ENCODE data around the gene TICAM1.

The TICAM1 gene

GRCh38 chr19:4774136-4774535 lies 57.4 kb downstream of the TICAM1 start:
- TF ChIP-seq, protein P1, sequence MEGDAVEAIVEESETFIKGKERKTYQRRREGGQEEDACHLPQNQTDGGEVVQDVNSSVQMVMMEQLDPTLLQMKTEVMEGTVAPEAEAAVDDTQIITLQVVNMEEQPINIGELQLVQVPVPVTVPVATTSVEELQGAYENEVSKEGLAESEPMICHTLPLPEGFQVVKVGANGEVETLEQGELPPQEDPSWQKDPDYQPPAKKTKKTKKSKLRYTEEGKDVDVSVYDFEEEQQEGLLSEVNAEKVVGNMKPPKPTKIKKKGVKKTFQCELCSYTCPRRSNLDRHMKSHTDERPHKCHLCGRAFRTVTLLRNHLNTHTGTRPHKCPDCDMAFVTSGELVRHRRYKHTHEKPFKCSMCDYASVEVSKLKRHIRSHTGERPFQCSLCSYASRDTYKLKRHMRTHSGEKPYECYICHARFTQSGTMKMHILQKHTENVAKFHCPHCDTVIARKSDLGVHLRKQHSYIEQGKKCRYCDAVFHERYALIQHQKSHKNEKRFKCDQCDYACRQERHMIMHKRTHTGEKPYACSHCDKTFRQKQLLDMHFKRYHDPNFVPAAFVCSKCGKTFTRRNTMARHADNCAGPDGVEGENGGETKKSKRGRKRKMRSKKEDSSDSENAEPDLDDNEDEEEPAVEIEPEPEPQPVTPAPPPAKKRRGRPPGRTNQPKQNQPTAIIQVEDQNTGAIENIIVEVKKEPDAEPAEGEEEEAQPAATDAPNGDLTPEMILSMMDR (IDR thresholded peaks at IDR 0.05; ENCODE audit: low read depth, low read length), result no peak
- no peak for DNase-seq (ENCODE audit: low read depth, low spot score)
- H3K4me3 ChIP-seq (ENCODE audit: low read depth, low read length), result no peak overlapping the region
- in situ Hi-C loops (cut with HindIII; ENCODE audit: low sequenced_read_pairs), result no loop called here

GRCh38 chr19:4773047-4773640 lies 58.4 kb downstream of the TICAM1 start:
- H3K4me3 ChIP-seq (ENCODE audit: low read depth, low read length), result no peak overlapping the region
- TF ChIP-seq, protein P1 (IDR thresholded peaks at IDR 0.05; ENCODE audit: low read depth, low read length), result no peak
- in situ Hi-C loops (cut with HindIII; ENCODE audit: low sequenced_read_pairs), result no loop called here
- no peak for DNase-seq (ENCODE audit: low read depth, low spot score)

- in situ Hi-C loops (cut with HindIII; ENCODE audit: low sequenced_read_pairs), result no loop called here
- TF ChIP-seq, protein P1 (IDR thresholded peaks at IDR 0.05; ENCODE audit: low read depth, low read length), result no peak
Measured at GRCh38 chr19:4772566-4772965, 58.9 kb downstream of the TICAM1 start.

DNA sequence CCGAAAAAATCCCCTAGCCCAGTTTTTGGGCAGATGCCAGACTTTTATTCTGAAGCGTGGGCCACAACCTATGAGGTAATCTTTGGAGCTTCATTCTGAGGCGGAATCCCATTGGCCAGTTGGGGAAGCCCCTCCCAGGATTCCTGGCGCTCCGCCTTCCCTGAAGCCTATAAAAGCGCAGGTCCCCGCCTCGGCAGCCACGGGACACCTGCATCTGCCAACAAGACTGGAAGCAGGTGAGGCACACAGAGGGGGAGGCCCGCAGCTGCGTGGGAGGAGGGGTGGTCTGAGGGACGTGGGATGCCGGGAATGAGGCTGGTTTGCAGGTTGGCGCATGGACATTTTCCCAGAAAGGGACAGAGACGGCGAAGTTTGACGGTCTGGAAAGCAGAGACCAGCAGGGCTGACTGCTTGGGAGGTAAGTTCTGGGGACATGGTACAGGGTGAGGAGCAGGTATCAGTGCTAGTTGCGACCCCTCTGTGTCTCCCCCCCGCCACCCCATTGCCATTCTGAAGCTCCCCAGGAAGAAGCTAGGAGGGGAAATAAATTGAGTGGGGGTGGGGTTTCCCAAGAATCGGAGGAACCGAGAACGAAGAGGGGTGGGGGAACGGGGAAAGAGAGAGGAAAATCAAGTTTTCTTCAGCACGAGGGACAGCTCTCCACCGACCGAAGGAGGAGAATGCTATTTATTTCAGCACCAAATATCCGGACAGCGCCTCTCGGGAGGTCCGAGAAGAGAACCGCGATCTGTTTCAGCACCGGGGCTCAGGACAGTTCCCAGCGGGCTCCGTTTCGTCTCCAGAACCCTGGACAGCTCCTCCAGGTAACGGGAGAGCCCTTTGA lies 62.4 kb downstream of the TICAM1 start:
- no peak overlapping the region for H3K4me3 ChIP-seq (ENCODE audit: low read depth, low read length)
- peak; percentile 79 for DNase-seq (ENCODE audit: low read depth, low spot score)
- in situ Hi-C loops (cut with HindIII; ENCODE audit: low sequenced_read_pairs), result no loop called here
- TF ChIP-seq, protein P1 (IDR thresholded peaks at IDR 0.05; ENCODE audit: low read depth, low read length), result no peak

More at GRCh38 chr19:4772566-4772965, 58.9 kb downstream of the TICAM1 start:
- H3K4me3 ChIP-seq (ENCODE audit: low read depth, low read length), result no peak overlapping the region
- no peak for DNase-seq (ENCODE audit: low read depth, low spot score)

Measured in astrocyte of the spinal cord (primary cell).